ENCODE data around the gene RASGRF1.
"Not testable (repeated sequence)": the region's sequence is repeated elsewhere in the genome, so short reads cannot be mapped to it uniquely, and the experiment has no call there.

Gene RASGRF1

DNA sequence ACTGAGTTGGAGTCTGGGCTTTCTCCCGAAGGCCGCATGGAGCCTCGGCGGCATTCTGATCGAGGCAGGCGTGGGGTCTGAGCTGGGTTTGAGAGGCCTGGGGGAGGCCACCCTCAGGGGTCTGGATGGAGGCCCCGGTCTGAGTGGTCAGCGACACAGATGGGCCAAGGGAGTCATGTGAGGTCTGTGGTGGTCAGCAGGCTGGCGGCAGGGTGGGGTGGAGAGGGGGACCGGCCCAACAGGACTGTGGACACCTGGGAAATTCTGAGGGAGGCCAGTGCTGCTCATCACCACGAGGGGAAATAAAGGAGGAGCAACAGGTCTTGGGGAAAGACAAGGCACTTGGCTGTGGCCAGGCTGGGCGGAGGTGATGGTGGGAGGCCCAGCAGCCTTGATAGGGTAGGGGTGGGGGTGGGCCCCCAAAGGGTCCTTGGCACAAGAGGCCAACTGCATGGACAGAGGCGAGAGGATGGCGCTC is 161.9 kb downstream of the RASGRF1 start:
- H3K4me1 ChIP-seq (ENCODE audit: control insufficient read depth, insufficient read depth, low read length): peaks cover 12% of the 10 kb centered on the region
- H3K4me2 ChIP-seq (ENCODE audit: low read length): no peak overlapping the region
- H3K4me3 ChIP-seq (ENCODE audit: low read length): no peak overlapping the region
- H3K9ac ChIP-seq (ENCODE audit: low read depth, low read length): no peak overlapping the region
- no peaks in the 10 kb centered on the region for H3K9me3 ChIP-seq (replicated peaks; ENCODE audit: low read length)
- peaks cover 14% of the 10 kb centered on the region for H3K36me3 ChIP-seq (ENCODE audit: insufficient read depth, low read length)
- H3K27me3 ChIP-seq (ENCODE audit: control insufficient read depth, insufficient read depth, low read length): peaks cover 21% of the 10 kb centered on the region

- not testable (repeated sequence) for H3K4me2 ChIP-seq (ENCODE audit: low read length); H3K9me3 ChIP-seq (replicated peaks; ENCODE audit: low read length); H3K9ac ChIP-seq (ENCODE audit: low read depth, low read length); H3K4me3 ChIP-seq (ENCODE audit: low read length)
- Histone ChIP-seq H3K27me3 (ENCODE audit: control insufficient read depth, insufficient read depth, low read length) (peaks cover 17% of the 10 kb centered on the region), H3K4me1 (ENCODE audit: control insufficient read depth, insufficient read depth, low read length) (peaks cover 12% of the 10 kb centered on the region), H3K36me3 (ENCODE audit: insufficient read depth, low read length) (peaks cover 19% of the 10 kb centered on the region)
These were observed 162.4 kb downstream of the RASGRF1 start for GRCh38 chr15:78928176-78928575.

DNA sequence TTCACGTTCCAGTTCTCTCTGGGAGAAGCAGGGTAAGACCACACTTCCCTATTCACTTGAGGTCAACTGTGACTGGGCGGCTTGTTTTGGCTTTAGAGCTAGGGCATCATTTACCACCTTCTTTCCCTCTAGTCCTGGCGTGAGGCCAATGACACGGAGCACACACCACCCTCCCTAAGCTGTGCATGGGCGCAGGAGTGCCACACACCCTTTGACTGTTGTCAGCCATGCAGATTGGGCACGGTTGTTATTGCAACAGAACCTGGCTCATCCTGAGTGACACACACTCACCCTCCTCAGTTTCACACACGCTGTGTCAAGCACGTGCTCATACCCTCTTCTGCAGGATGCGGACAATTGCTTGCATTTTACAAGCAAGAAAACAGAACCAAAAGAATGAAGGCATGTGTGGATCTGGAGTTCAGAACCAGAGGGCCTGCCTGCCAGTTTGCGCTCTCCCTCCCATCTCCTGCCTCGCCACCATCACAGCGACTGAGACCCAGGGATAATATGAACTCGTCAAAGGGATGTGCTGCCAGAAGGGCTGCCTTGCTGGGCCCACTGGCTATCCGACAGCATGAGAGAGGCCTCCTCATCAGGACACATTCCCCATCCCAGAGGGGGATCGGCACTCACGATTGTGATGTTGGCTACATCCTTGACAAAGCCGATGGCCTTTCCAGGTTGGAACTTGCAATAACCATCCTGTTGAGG is 163.3 kb downstream of the RASGRF1 start:
- peaks cover 28% of the 10 kb centered on the region for H3K36me3 ChIP-seq (ENCODE audit: insufficient read depth, low read length)
- no peak overlapping the region for H3K4me2 ChIP-seq (ENCODE audit: low read length)
- H3K9me3 ChIP-seq (replicated peaks; ENCODE audit: low read length): no peaks in the 10 kb centered on the region
- H3K27me3 ChIP-seq (ENCODE audit: control insufficient read depth, insufficient read depth, low read length): peaks cover 8% of the 10 kb centered on the region
- H3K4me3 ChIP-seq (ENCODE audit: low read length): no peak overlapping the region
- peaks cover 12% of the 10 kb centered on the region for H3K4me1 ChIP-seq (ENCODE audit: control insufficient read depth, insufficient read depth, low read length)
- no peak overlapping the region for H3K9ac ChIP-seq (ENCODE audit: low read depth, low read length)

- Histone ChIP-seq H3K4me1 (ENCODE audit: control insufficient read depth, insufficient read depth, low read length) (peaks cover 7% of the 10 kb centered on the region), H3K36me3 (ENCODE audit: insufficient read depth, low read length) (peaks cover 39% of the 10 kb centered on the region), H3K4me3 (ENCODE audit: low read length) (no peak overlapping the region), H3K9ac (ENCODE audit: low read depth, low read length) (no peak overlapping the region), H3K4me2 (ENCODE audit: low read length) (no peak overlapping the region), H3K27me3 (ENCODE audit: control insufficient read depth, insufficient read depth, low read length) (no peaks in the 10 kb centered on the region), H3K9me3 (replicated peaks; ENCODE audit: low read length) (no peaks in the 10 kb centered on the region)
These were observed 164.4 kb downstream of the RASGRF1 start for GRCh38 chr15:78925956-78926743.

DNA sequence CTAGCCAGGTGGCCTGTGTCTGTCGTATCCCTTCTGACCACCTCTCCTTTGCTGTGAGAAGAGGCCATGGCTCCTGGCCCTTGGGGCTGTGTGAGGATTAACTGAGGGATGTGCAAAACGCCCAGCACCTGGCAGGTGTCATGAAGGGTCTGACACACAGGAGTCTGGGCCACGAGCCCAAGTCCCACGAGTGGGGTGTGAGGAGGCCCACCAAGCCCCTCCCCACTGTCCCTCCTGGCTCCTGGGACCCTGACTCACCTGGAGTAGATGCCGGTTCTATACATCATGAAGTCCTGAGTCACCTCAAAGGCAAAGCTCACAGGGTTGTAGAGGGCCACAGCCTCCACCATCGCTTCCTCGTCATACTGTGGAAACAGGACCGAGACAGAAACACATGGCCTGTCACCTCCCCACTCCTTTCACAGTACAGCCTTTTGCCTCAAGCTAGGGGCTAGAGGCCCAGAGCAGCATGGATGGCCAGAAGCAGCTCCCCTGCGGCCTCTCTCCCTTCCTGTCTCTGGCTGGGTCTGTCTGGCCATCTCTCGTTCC is 165.4 kb downstream of the RASGRF1 start:
- H3K4me1 ChIP-seq (ENCODE audit: control insufficient read depth, insufficient read depth, low read length): no peaks in the 10 kb centered on the region
- no peak overlapping the region for H3K4me3 ChIP-seq (ENCODE audit: low read length)
- no peak overlapping the region for H3K9ac ChIP-seq (ENCODE audit: low read depth, low read length)
- peaks cover 43% of the 10 kb centered on the region for H3K36me3 ChIP-seq (ENCODE audit: insufficient read depth, low read length)
- no peaks in the 10 kb centered on the region for H3K9me3 ChIP-seq (replicated peaks; ENCODE audit: low read length)
- H3K4me2 ChIP-seq (ENCODE audit: low read length): no peak overlapping the region
- H3K27me3 ChIP-seq (ENCODE audit: control insufficient read depth, insufficient read depth, low read length): no peaks in the 10 kb centered on the region

- Histone ChIP-seq H3K9me3 (replicated peaks; ENCODE audit: low read length) (no peaks in the 10 kb centered on the region), H3K36me3 (ENCODE audit: insufficient read depth, low read length) (peaks cover 57% of the 10 kb centered on the region), H3K4me2 (ENCODE audit: low read length) (no peak overlapping the region), H3K9ac (ENCODE audit: low read depth, low read length) (no peak overlapping the region), H3K27me3 (ENCODE audit: control insufficient read depth, insufficient read depth, low read length) (no peaks in the 10 kb centered on the region), H3K4me1 (ENCODE audit: control insufficient read depth, insufficient read depth, low read length) (no peaks in the 10 kb centered on the region), H3K4me3 (ENCODE audit: low read length) (no peak overlapping the region)
These were observed 166.9 kb downstream of the RASGRF1 start for GRCh38 chr15:78923480-78924360.

DNA sequence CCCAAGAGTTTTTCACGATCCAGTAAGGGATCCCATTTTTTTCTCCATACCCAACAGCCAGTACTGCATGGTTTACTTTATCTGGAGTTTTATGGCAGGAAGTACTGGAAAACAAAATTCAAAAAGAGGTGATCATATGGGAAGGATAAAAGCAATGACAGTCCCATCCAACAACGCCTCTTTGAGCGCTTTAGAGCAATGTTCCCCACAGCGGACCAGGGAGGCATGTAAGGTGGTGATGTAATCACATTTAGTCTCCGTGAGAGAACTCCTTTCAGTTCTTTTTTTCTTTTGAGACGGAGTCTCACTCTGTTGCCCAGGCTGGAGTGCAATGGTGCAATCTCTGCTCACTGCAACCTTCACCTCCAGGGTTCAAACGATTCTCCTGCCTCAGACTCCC is 167.6 kb downstream of the RASGRF1 start:
- H3K4me1 ChIP-seq (ENCODE audit: control insufficient read depth, insufficient read depth, low read length): no peaks in the 10 kb centered on the region
- no peak overlapping the region for H3K4me2 ChIP-seq (ENCODE audit: low read length)
- no peak overlapping the region for H3K9ac ChIP-seq (ENCODE audit: low read depth, low read length)
- no peaks in the 10 kb centered on the region for H3K9me3 ChIP-seq (replicated peaks; ENCODE audit: low read length)
- H3K36me3 ChIP-seq (ENCODE audit: insufficient read depth, low read length): peaks cover 60% of the 10 kb centered on the region
- no peak overlapping the region for H3K4me3 ChIP-seq (ENCODE audit: low read length)
- H3K27me3 ChIP-seq (ENCODE audit: control insufficient read depth, insufficient read depth, low read length): no peaks in the 10 kb centered on the region

DNA sequence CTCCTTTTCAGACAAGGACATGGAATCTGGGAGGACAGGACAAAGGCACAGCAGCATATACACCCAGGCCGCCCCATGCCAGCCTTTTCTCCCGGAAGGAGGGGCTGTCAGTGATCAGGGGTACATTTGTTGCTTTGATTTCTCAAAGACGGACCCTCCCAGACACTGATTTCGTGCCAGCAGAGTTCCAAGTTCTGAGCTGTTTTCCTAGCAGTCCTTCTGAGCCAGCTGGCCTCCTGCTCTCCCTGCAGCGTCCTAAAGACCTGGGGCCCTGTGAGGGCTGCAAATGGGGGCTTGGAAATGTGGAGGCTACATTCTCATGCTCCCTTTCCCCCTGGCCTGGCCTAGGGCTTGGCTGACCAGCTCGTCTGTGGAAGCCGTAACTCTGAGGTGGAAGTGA is 168.1 kb downstream of the RASGRF1 start:
- Histone ChIP-seq H3K27me3 (ENCODE audit: control insufficient read depth, insufficient read depth, low read length) (no peaks in the 10 kb centered on the region), H3K9ac (ENCODE audit: low read depth, low read length) (no peak overlapping the region), H3K9me3 (replicated peaks; ENCODE audit: low read length) (no peaks in the 10 kb centered on the region), H3K4me2 (ENCODE audit: low read length) (no peak overlapping the region), H3K36me3 (ENCODE audit: insufficient read depth, low read length) (peaks cover 60% of the 10 kb centered on the region), H3K4me1 (ENCODE audit: control insufficient read depth, insufficient read depth, low read length) (no peaks in the 10 kb centered on the region), H3K4me3 (ENCODE audit: low read length) (no peak overlapping the region)

GRCh38 chr15:78921940-78922339 is 168.6 kb downstream of the RASGRF1 start:
- peaks cover 58% of the 10 kb centered on the region for H3K36me3 ChIP-seq (ENCODE audit: insufficient read depth, low read length)
- no peak overlapping the region for H3K9ac ChIP-seq (ENCODE audit: low read depth, low read length)
- no peak overlapping the region for H3K4me3 ChIP-seq (ENCODE audit: low read length)
- H3K9me3 ChIP-seq (replicated peaks; ENCODE audit: low read length): no peaks in the 10 kb centered on the region
- H3K4me2 ChIP-seq (ENCODE audit: low read length): no peak overlapping the region
- peaks cover 2% of the 10 kb centered on the region for H3K4me1 ChIP-seq (ENCODE audit: control insufficient read depth, insufficient read depth, low read length)
- no peaks in the 10 kb centered on the region for H3K27me3 ChIP-seq (ENCODE audit: control insufficient read depth, insufficient read depth, low read length)

DNA sequence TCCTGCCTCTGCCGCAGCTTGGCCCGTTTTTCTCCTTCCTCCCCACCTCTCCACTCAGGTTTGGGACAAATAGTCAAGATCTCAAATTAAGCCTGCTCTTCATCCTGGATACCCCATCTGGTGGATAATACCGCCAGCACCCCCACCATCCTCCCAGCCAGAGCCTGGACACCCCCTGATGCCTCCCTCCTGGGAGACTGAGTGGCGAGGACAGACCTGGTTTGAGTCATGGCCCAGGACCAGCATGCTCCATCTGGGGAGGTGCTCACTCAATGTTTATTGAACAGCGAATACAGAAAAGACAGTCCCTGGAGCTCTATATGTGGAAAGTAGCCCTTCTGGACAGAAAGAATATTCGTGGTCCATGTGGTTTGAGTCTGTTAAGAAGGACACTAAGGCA is 169.1 kb downstream of the RASGRF1 start:
- H3K9ac ChIP-seq (ENCODE audit: low read depth, low read length): no peak overlapping the region
- H3K4me2 ChIP-seq (ENCODE audit: low read length): no peak overlapping the region
- H3K9me3 ChIP-seq (replicated peaks; ENCODE audit: low read length): no peaks in the 10 kb centered on the region
- H3K4me3 ChIP-seq (ENCODE audit: low read length): no peak overlapping the region
- peaks cover 55% of the 10 kb centered on the region for H3K36me3 ChIP-seq (ENCODE audit: insufficient read depth, low read length)
- no peaks in the 10 kb centered on the region for H3K27me3 ChIP-seq (ENCODE audit: control insufficient read depth, insufficient read depth, low read length)
- H3K4me1 ChIP-seq (ENCODE audit: control insufficient read depth, insufficient read depth, low read length): peaks cover 6% of the 10 kb centered on the region

- Histone ChIP-seq H3K36me3 (ENCODE audit: insufficient read depth, low read length) (peaks cover 66% of the 10 kb centered on the region), H3K27me3 (ENCODE audit: control insufficient read depth, insufficient read depth, low read length) (no peaks in the 10 kb centered on the region)
These were observed 172.7 kb downstream of the RASGRF1 start for GRCh38 chr15:78917888-78918287.

More at GRCh38 chr15:78917888-78918287, 172.7 kb downstream of the RASGRF1 start:
- Histone ChIP-seq H3K9me3 (replicated peaks; ENCODE audit: low read length) (no peaks in the 10 kb centered on the region), H3K4me1 (ENCODE audit: control insufficient read depth, insufficient read depth, low read length) (peaks cover 30% of the 10 kb centered on the region), H3K4me2 (ENCODE audit: low read length) (no peak overlapping the region), H3K9ac (ENCODE audit: low read depth, low read length) (no peak overlapping the region), H3K4me3 (ENCODE audit: low read length) (no peak overlapping the region)
